ENCODE data around the gene WDR72. TPM values are rescaled to one million over a fixed set of nuclear protein-coding genes. Genes with fewer than 3 reads are reported as not detected.

The WDR72 gene
- total and polyA plus RNA-seq, 12 donors, result 0.09 TPM; not detected in 11

- no peak for ATAC-seq
- DNase-seq, result no peak
- TF ChIP-seq, protein P1, sequence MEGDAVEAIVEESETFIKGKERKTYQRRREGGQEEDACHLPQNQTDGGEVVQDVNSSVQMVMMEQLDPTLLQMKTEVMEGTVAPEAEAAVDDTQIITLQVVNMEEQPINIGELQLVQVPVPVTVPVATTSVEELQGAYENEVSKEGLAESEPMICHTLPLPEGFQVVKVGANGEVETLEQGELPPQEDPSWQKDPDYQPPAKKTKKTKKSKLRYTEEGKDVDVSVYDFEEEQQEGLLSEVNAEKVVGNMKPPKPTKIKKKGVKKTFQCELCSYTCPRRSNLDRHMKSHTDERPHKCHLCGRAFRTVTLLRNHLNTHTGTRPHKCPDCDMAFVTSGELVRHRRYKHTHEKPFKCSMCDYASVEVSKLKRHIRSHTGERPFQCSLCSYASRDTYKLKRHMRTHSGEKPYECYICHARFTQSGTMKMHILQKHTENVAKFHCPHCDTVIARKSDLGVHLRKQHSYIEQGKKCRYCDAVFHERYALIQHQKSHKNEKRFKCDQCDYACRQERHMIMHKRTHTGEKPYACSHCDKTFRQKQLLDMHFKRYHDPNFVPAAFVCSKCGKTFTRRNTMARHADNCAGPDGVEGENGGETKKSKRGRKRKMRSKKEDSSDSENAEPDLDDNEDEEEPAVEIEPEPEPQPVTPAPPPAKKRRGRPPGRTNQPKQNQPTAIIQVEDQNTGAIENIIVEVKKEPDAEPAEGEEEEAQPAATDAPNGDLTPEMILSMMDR (IDR thresholded peaks at IDR 0.05), result no peak
- no peaks in the 10 kb centered on the region for H3K9me3 ChIP-seq
- no peak overlapping the region for H3K4me3 ChIP-seq
- no peak overlapping the region for H3K27ac ChIP-seq
- 69 to 86% methylated on average over 6 of the region's 6 CpGs for WGBS, 2 donors
- no peaks in the 10 kb centered on the region for H3K4me1 ChIP-seq
- intact Hi-C loops (cut with DNase I), result no loop called here
- no peaks in the 10 kb centered on the region for H3K36me3 ChIP-seq
- H3K27me3 ChIP-seq, result no peaks in the 10 kb centered on the region
Observed at GRCh38 chr15:53536479-53537120, 222.9 kb downstream of the WDR72 start.

DNA sequence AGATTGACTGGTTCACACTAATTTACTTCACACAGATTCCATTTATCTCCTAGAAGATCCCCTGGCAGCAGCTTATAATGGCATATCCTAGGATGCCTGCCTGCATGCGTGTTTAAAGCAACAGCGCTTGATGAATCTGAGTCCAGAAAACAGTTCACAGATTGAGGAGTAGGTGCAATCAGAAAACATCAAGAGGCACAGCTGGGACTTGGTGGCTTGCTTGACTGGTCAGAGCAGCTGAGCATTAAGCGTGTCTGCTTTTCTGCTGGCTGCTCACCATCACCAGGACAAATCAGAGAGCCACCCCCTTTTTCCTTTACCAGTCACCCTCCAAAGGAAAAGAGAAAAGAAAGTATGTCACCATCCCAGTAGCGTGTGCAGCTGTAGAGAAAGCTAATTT lies 223.6 kb downstream of the WDR72 start:
- no peak for DNase-seq
- ATAC-seq, result no peak
- WGBS, 2 donors, result 87 to 95% methylated on average over 4 of the region's 4 CpGs
- TF ChIP-seq, protein P1 (IDR thresholded peaks at IDR 0.05), result no peak
- no peak overlapping the region for H3K4me3 ChIP-seq
- H3K9me3 ChIP-seq, result no peaks in the 10 kb centered on the region
- no peak overlapping the region for H3K27ac ChIP-seq
- intact Hi-C loops (cut with DNase I), result no loop called here
- H3K27me3 ChIP-seq, result no peaks in the 10 kb centered on the region
- no peaks in the 10 kb centered on the region for H3K36me3 ChIP-seq
- H3K4me1 ChIP-seq, result no peaks in the 10 kb centered on the region

GRCh38 chr15:53534105-53534839 lies 225.2 kb downstream of the WDR72 start:
- DNase-seq (no peak), ATAC-seq (no peak)
- 80 to 89% methylated on average over 2 of the region's 2 CpGs for WGBS, 2 donors
- Histone ChIP-seq H3K4me3 (no peak overlapping the region), H3K9me3 (no peaks in the 10 kb centered on the region), H3K27ac (no peak overlapping the region), H3K4me1 (no peaks in the 10 kb centered on the region), H3K36me3 (no peaks in the 10 kb centered on the region), H3K27me3 (peaks cover 0 to 11% (median 0%) of the 10 kb centered on the region in 7 donors)
- TF ChIP-seq, protein P1 (IDR thresholded peaks at IDR 0.05), result no peak
- intact Hi-C loops (cut with DNase I), result no loop called here

DNA sequence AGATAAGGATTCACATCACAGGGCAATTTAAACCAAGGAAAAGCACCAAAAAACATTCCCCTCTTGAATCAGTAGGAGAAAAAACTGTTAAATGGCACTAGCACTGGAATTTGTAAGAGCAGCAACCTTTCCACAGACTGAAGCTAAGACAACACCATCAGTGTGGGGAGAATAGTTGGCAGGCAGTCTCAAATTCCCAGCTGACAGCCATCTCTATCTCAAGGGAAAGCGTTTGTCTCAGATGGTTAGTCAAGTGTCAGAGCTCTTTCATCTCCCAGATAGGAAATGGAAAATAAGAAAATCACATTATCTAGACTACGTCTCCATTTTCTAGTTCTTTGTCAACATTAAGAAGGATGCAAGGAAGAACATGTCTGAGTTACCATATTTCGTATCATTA lies 228.7 kb downstream of the WDR72 start:
- Histone ChIP-seq H3K36me3 (no peaks in the 10 kb centered on the region), H3K27ac (no peak overlapping the region), H3K27me3 (peaks cover 0 to 12% (median 0%) of the 10 kb centered on the region in 7 donors), H3K4me3 (no peak overlapping the region), H3K9me3 (no peaks in the 10 kb centered on the region), H3K4me1 (no peaks in the 10 kb centered on the region)
- intact Hi-C loops (cut with DNase I), result no loop called here
- ATAC-seq (no peak), DNase-seq (no peak)
- 30 to 39% methylated on average over 3 of the region's 3 CpGs for WGBS, 2 donors
- TF ChIP-seq, protein P1 (IDR thresholded peaks at IDR 0.05), result no peak

Measured in heart right ventricle (tissue), 16 donors.